Bronchial epithelial cell (primary cell): ENCODE measurements around the gene SLC4A5. TPM values are rescaled to one million over a fixed set of nuclear protein-coding genes. Genes with fewer than 3 reads are reported as not detected.

Experiments
- DNase-seq: peaks from one replicate; pipeline ENCODE4 v3.0.0-alpha.2; 2010; ENCODE audit warnings: low read depth
- FAIRE-seq: peaks from 2 replicates; lab custom pipeline; 2011; peaks lifted over from hg19 to GRCh38; lab: Jason Lieb, UNC
- H3K27me3 ChIP-seq: 2 replicates; pipeline ENCODE4 v1.5.1; 2011; ENCODE audit warnings: low read length; ENCODE audit not compliant: control insufficient read depth, insufficient read depth
- H3K36me3 ChIP-seq: 2 replicates; pipeline ENCODE4 v1.5.1; 2011; ENCODE audit warnings: low read length; ENCODE audit not compliant: control insufficient read depth, insufficient read depth
- H3K4me3 ChIP-seq: 2 replicates; pipeline ENCODE4 v1.5.1; 2011; ENCODE audit warnings: mild to moderate bottlenecking, low read depth, low read length, control low read depth
- total RNA-seq: library from RNA; depleted of rRNA; stranded (reverse); fragments of >200 nt; gene quantifications from 2 replicates; pipeline ENCODE4 v1.2.1, GENCODE V29; 2014
- TF ChIP-seq, protein P1 (sequence below): IDR thresholded peaks from 2 replicates; pipeline ENCODE4 v1.5.1; 2011; ENCODE audit warnings: mild to moderate bottlenecking, moderate library complexity, low read length, control low read depth, inconsistent platforms; ENCODE audit not compliant: insufficient read depth, severe bottlenecking

Gene SLC4A5
- total RNA-seq, 1 donor from 2014 or later: under 0.01 TPM

GRCh38 chr2:74300506-74300905 is 42.7 kb downstream of the SLC4A5 start:
- Histone ChIP-seq H3K4me3 (no peak overlapping the region), H3K36me3 (no peaks in the 10 kb centered on the region), H3K27me3 (no peaks in the 10 kb centered on the region)
- DNase-seq (no peak), FAIRE-seq (no peak)
- TF ChIP-seq, protein P1, sequence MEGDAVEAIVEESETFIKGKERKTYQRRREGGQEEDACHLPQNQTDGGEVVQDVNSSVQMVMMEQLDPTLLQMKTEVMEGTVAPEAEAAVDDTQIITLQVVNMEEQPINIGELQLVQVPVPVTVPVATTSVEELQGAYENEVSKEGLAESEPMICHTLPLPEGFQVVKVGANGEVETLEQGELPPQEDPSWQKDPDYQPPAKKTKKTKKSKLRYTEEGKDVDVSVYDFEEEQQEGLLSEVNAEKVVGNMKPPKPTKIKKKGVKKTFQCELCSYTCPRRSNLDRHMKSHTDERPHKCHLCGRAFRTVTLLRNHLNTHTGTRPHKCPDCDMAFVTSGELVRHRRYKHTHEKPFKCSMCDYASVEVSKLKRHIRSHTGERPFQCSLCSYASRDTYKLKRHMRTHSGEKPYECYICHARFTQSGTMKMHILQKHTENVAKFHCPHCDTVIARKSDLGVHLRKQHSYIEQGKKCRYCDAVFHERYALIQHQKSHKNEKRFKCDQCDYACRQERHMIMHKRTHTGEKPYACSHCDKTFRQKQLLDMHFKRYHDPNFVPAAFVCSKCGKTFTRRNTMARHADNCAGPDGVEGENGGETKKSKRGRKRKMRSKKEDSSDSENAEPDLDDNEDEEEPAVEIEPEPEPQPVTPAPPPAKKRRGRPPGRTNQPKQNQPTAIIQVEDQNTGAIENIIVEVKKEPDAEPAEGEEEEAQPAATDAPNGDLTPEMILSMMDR: no peak

GRCh38 chr2:74297950-74298349 is 45.3 kb downstream of the SLC4A5 start:
- Histone ChIP-seq H3K4me3 (no peak overlapping the region), H3K36me3 (no peaks in the 10 kb centered on the region), H3K27me3 (no peaks in the 10 kb centered on the region)
- FAIRE-seq (no peak), DNase-seq (no peak)
- TF ChIP-seq, protein P1: no peak

- H3K36me3 ChIP-seq: no peaks in the 10 kb centered on the region
- DNase-seq (no peak), FAIRE-seq (no peak)
- H3K4me3 ChIP-seq: no peak overlapping the region
- H3K27me3 ChIP-seq: no peaks in the 10 kb centered on the region
- TF ChIP-seq, protein P1: no peak
These were observed 45.8 kb downstream of the SLC4A5 start for GRCh38 chr2:74297391-74297790.

GRCh38 chr2:74293191-74293991 is 49.8 kb downstream of the SLC4A5 start:
- H3K4me3 ChIP-seq: no peak overlapping the region
- FAIRE-seq: no peak
- TF ChIP-seq, protein P1: no peak
- peaks cover 3% of the 10 kb centered on the region for H3K27me3 ChIP-seq
- H3K36me3 ChIP-seq: no peaks in the 10 kb centered on the region
- peak; percentile 5 for DNase-seq

DNA sequence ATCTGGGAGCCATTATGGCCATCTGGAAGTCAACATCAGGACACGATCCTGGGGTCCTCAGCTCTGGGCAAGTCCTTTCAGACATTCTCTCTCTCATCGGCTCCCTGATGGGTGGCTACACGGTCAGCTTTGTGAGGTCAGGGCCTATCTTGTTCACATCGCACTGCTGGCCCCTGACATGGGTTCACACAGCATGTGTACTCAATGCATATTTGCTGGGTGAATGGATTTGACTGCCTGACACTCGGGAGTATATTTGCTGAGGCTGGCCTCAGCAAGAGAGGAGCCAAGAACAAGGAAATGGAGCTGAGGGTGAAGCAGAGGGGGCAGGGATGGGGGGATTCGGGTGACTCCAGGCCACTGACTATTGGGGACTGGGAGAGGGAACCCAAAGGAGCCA is 50.5 kb downstream of the SLC4A5 start:
- TF ChIP-seq, protein P1: no peak
- Histone ChIP-seq H3K4me3 (no peak overlapping the region), H3K36me3 (no peaks in the 10 kb centered on the region), H3K27me3 (peaks cover 3% of the 10 kb centered on the region)
- DNase-seq: no peak
- FAIRE-seq: no peak
